ENCODE data around the gene SDK2. TPM values are rescaled to one million over a fixed set of nuclear protein-coding genes. Genes with fewer than 3 reads are reported as not detected.

SDK2 gene
- total and polyA plus RNA-seq, 9 of the 15 experiments (the other 6 are each of a cell fraction or from before 2014, with no cell fraction given) = 0.04 TPM; not detected in 8

- no peak for TF ChIP-seq POLR2A (conservative IDR thresholded peaks at IDR 0.05)
- TF ChIP-seq PATZ1 (CRISPR knock-in tag; IDR thresholded peaks at IDR 0.05; ENCODE audit: borderline replicate concordance) = no peak
- TF ChIP-seq RFX1 (IDR thresholded peaks at IDR 0.05) = no peak
- TF ChIP-seq POLR2G (IDR thresholded peaks at IDR 0.05; ENCODE audit: low read depth, low read length) = no peak
- no peak for TF ChIP-seq TFE3 (CRISPR knock-in tag; IDR thresholded peaks at IDR 0.05)
- TF ChIP-seq ZNF512 (tag; IDR thresholded peaks at IDR 0.05) = no peak
- TF ChIP-seq SLC30A9 (CRISPR knock-in tag; IDR thresholded peaks at IDR 0.05) = no peak
Measured at GRCh38 chr17:73561111-73561510, 83.1 kb downstream of the SDK2 start (continued).

All from K562 (cell line).